ENCODE measurements around the gene GALNT17.

GRCh38 chr7:71616217-71616616, 484.3 kb downstream of the GALNT17 start:
- no peak for TF ChIP-seq POLR2AphosphoS5 (IDR thresholded peaks at IDR 0.05; ENCODE audit: borderline replicate concordance, low read depth, low read length)
- TF ChIP-seq EZH2 (IDR thresholded peaks at IDR 0.05): no peak
